ENCODE results near the gene CHST1.

DNA sequence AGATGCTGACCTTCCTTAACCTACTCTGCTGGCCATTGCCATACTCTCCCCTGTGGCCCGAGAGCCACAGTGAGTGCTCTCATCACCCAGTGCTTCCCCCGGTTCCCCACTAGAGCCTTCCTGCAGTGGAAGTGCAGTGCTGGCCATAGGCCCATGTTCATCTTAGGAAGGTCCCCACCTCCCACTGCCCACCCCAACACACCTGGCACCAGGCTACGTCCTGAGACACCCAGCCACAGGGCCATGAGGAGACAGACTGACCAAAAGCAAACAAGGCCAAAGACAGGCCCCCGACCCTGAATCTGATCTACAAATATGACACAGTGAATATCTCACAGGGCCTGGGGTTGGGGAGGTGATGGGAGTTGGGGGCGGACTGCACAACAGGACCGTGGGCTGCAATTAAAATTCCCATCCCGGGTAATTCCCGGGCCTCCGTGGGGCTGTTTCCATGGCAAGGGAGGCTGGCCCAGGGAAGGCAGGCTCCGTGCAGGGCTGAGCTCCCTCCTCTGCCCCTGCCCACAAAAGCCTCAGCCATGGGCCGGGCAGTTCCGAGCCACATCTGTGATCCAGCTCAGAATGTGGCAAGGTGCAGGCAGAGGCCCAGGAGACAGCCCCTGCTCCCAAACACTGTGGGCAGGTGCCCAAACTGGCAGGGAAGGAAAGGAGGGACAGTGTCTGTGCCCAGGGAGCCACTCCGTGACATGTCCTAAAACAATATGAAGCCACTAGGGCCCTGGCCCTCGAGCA, 5.1 kb upstream of the CHST1 start:
- TF ChIP-seq, protein P1, sequence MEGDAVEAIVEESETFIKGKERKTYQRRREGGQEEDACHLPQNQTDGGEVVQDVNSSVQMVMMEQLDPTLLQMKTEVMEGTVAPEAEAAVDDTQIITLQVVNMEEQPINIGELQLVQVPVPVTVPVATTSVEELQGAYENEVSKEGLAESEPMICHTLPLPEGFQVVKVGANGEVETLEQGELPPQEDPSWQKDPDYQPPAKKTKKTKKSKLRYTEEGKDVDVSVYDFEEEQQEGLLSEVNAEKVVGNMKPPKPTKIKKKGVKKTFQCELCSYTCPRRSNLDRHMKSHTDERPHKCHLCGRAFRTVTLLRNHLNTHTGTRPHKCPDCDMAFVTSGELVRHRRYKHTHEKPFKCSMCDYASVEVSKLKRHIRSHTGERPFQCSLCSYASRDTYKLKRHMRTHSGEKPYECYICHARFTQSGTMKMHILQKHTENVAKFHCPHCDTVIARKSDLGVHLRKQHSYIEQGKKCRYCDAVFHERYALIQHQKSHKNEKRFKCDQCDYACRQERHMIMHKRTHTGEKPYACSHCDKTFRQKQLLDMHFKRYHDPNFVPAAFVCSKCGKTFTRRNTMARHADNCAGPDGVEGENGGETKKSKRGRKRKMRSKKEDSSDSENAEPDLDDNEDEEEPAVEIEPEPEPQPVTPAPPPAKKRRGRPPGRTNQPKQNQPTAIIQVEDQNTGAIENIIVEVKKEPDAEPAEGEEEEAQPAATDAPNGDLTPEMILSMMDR (conservative IDR thresholded peaks at IDR 0.05; ENCODE audit: low read depth in 2 of 2), result no peak
- TF ChIP-seq POLR2AphosphoS5 (IDR thresholded peaks at IDR 0.05; ENCODE audit: low read depth) (no peak), EZH2phosphoT487 (IDR thresholded peaks at IDR 0.05; ENCODE audit: unreplicated experiment) (no peak), EZH2 (IDR thresholded peaks at IDR 0.05; ENCODE audit: low read depth, unreplicated experiment) (no peak), JUNB (IDR thresholded peaks at IDR 0.05; ENCODE audit: unreplicated experiment) (no peak), CREB1 (CRISPR knock-in tag; IDR thresholded peaks at IDR 0.05; ENCODE audit: low read depth) (no peak), STAT1 (IDR thresholded peaks at IDR 0.05; ENCODE audit: unreplicated experiment) (no peak), NANOG (IDR thresholded peaks at IDR 0.05; ENCODE audit: borderline replicate concordance) (no peak), ZNF114 (CRISPR knock-in tag; IDR thresholded peaks at IDR 0.05) (no peak), ZNF331 (CRISPR knock-in tag; IDR thresholded peaks at IDR 0.05; ENCODE audit: low read depth) (no peak)
- TF ChIP-seq, protein P2, sequence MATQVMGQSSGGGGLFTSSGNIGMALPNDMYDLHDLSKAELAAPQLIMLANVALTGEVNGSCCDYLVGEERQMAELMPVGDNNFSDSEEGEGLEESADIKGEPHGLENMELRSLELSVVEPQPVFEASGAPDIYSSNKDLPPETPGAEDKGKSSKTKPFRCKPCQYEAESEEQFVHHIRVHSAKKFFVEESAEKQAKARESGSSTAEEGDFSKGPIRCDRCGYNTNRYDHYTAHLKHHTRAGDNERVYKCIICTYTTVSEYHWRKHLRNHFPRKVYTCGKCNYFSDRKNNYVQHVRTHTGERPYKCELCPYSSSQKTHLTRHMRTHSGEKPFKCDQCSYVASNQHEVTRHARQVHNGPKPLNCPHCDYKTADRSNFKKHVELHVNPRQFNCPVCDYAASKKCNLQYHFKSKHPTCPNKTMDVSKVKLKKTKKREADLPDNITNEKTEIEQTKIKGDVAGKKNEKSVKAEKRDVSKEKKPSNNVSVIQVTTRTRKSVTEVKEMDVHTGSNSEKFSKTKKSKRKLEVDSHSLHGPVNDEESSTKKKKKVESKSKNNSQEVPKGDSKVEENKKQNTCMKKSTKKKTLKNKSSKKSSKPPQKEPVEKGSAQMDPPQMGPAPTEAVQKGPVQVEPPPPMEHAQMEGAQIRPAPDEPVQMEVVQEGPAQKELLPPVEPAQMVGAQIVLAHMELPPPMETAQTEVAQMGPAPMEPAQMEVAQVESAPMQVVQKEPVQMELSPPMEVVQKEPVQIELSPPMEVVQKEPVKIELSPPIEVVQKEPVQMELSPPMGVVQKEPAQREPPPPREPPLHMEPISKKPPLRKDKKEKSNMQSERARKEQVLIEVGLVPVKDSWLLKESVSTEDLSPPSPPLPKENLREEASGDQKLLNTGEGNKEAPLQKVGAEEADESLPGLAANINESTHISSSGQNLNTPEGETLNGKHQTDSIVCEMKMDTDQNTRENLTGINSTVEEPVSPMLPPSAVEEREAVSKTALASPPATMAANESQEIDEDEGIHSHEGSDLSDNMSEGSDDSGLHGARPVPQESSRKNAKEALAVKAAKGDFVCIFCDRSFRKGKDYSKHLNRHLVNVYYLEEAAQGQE (IDR thresholded peaks at IDR 0.05; ENCODE audit: unreplicated experiment), result no peak
- TF ChIP-seq, protein P3, sequence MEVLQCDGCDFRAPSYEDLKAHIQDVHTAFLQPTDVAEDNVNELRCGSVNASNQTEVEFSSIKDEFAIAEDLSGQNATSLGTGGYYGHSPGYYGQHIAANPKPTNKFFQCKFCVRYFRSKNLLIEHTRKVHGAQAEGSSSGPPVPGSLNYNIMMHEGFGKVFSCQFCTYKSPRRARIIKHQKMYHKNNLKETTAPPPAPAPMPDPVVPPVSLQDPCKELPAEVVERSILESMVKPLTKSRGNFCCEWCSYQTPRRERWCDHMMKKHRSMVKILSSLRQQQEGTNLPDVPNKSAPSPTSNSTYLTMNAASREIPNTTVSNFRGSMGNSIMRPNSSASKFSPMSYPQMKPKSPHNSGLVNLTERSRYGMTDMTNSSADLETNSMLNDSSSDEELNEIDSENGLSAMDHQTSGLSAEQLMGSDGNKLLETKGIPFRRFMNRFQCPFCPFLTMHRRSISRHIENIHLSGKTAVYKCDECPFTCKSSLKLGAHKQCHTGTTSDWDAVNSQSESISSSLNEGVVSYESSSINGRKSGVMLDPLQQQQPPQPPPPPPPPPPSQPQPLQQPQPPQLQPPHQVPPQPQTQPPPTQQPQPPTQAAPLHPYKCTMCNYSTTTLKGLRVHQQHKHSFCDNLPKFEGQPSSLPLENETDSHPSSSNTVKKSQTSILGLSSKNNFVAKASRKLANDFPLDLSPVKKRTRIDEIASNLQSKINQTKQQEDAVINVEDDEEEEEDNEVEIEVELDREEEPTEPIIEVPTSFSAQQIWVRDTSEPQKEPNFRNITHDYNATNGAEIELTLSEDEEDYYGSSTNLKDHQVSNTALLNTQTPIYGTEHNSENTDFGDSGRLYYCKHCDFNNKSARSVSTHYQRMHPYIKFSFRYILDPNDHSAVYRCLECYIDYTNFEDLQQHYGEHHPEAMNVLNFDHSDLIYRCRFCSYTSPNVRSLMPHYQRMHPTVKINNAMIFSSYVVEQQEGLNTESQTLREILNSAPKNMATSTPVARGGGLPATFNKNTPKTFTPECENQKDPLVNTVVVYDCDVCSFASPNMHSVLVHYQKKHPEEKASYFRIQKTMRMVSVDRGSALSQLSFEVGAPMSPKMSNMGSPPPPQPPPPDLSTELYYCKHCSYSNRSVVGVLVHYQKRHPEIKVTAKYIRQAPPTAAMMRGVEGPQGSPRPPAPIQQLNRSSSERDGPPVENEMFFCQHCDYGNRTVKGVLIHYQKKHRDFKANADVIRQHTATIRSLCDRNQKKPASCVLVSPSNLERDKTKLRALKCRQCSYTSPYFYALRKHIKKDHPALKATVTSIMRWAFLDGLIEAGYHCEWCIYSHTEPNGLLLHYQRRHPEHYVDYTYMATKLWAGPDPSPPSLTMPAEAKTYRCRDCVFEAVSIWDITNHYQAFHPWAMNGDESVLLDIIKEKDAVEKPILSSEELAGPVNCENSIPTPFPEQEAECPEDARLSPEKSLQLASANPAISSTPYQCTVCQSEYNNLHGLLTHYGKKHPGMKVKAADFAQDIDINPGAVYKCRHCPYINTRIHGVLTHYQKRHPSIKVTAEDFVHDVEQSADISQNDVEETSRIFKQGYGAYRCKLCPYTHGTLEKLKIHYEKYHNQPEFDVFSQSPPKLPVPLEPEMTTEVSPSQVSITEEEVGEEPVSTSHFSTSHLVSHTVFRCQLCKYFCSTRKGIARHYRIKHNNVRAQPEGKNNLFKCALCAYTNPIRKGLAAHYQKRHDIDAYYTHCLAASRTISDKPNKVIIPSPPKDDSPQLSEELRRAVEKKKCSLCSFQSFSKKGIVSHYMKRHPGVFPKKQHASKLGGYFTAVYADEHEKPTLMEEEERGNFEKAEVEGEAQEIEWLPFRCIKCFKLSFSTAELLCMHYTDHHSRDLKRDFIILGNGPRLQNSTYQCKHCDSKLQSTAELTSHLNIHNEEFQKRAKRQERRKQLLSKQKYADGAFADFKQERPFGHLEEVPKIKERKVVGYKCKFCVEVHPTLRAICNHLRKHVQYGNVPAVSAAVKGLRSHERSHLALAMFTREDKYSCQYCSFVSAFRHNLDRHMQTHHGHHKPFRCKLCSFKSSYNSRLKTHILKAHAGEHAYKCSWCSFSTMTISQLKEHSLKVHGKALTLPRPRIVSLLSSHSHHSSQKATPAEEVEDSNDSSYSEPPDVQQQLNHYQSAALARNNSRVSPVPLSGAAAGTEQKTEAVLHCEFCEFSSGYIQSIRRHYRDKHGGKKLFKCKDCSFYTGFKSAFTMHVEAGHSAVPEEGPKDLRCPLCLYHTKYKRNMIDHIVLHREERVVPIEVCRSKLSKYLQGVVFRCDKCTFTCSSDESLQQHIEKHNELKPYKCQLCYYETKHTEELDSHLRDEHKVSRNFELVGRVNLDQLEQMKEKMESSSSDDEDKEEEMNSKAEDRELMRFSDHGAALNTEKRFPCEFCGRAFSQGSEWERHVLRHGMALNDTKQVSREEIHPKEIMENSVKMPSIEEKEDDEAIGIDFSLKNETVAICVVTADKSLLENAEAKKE (CRISPR knock-in tag; IDR thresholded peaks at IDR 0.05), result no peak
- TF ChIP-seq, protein P4, sequence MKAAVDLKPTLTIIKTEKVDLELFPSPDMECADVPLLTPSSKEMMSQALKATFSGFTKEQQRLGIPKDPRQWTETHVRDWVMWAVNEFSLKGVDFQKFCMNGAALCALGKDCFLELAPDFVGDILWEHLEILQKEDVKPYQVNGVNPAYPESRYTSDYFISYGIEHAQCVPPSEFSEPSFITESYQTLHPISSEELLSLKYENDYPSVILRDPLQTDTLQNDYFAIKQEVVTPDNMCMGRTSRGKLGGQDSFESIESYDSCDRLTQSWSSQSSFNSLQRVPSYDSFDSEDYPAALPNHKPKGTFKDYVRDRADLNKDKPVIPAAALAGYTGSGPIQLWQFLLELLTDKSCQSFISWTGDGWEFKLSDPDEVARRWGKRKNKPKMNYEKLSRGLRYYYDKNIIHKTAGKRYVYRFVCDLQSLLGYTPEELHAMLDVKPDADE (IDR thresholded peaks at IDR 0.05), result no peak

All from GM23338 (cell line).